NCI-H524 treated with DMSO at 0.1 percent for 48 hours (cell line): ENCODE data around the gene NFIA.

Experiments
- DNase-seq: peaks from one replicate; lab custom pipeline; 2025; lab: John Stamatoyannopoulos, UW

The NFIA gene

GRCh38 chr1:61332796-61333195 lies 250.4 kb downstream of the NFIA start:
- no peak for DNase-seq

GRCh38 chr1:61334718-61335589 lies 252.6 kb downstream of the NFIA start:
- DNase-seq, result no peak

- no peak for DNase-seq
Observed at GRCh38 chr1:61337037-61337436, 254.7 kb downstream of the NFIA start.

GRCh38 chr1:61337441-61337951 lies 255.1 kb downstream of the NFIA start:
- no peak for DNase-seq

GRCh38 chr1:61337981-61338848 lies 255.9 kb downstream of the NFIA start:
- peak; percentile 23 for DNase-seq

GRCh38 chr1:61338899-61339298 lies 256.5 kb downstream of the NFIA start:
- no peak for DNase-seq

GRCh38 chr1:61341426-61341825 lies 259.1 kb downstream of the NFIA start:
- DNase-seq, result no peak

- DNase-seq, result no peak
Observed at GRCh38 chr1:61343734-61344420, 261.5 kb downstream of the NFIA start.

GRCh38 chr1:61344696-61345095 lies 262.3 kb downstream of the NFIA start:
- DNase-seq, result no peak

GRCh38 chr1:61348025-61348665 lies 265.8 kb downstream of the NFIA start:
- peak; percentile 74 for DNase-seq

- DNase-seq, result no peak
Observed at GRCh38 chr1:61352845-61353435, 270.6 kb downstream of the NFIA start.

- DNase-seq, result no peak
Observed at GRCh38 chr1:61353797-61354406, 271.5 kb downstream of the NFIA start.

GRCh38 chr1:61356016-61356415 lies 273.7 kb downstream of the NFIA start:
- DNase-seq, result no peak

- no peak for DNase-seq
Observed at GRCh38 chr1:61356995-61357394, 274.6 kb downstream of the NFIA start.

- DNase-seq, result no peak
Observed at GRCh38 chr1:61357539-61357938, 275.2 kb downstream of the NFIA start.

GRCh38 chr1:61358770-61359455 lies 276.6 kb downstream of the NFIA start:
- DNase-seq, result no peak

GRCh38 chr1:61361931-61362330 lies 279.6 kb downstream of the NFIA start:
- peak; percentile 73 for DNase-seq

GRCh38 chr1:61362351-61362750 lies 280.0 kb downstream of the NFIA start:
- DNase-seq, result no peak

- DNase-seq, result no peak
Observed at GRCh38 chr1:61368366-61368765, 286.0 kb downstream of the NFIA start.

- DNase-seq, result no peak
Observed at GRCh38 chr1:61368876-61369275, 286.5 kb downstream of the NFIA start.
